ENCODE measurements around the gene PGA5. TPM values are rescaled to one million over a fixed set of nuclear protein-coding genes. Genes with fewer than 3 reads are reported as not detected.
"Not testable (repeated sequence)": the region's sequence is repeated elsewhere in the genome, so short reads cannot be mapped to it uniquely, and the experiment has no call there.

Gene PGA5
- total and polyA plus RNA-seq, 2 experiments from 2014 or later: 0.45 to 0.52 TPM

DNA sequence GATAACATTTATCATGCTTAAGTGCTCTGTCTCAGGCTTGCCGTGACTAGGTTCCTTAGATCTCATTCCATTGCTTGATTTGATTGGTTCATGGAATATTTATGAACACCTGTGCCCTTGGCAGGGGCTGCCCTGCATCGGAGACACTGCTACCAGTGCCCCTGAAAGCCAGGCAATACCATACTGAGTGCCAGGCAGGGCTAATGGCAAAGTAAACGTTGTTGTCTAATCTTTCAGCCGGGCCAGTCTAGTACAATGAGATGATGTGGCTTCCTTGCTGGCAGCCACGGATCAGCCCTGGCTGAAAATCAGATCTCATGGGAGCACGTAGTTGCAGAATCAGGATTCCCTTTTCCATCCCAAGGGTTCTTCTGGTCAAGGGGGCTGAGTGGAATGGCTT, 42.6 kb upstream of the PGA5 start:
- no peaks in the 10 kb centered on the region for H3K4me1 ChIP-seq (ENCODE audit: insufficient read depth)
- Mint-ChIP-seq H3K27ac (no peak overlapping the region), H3K27me3 (ENCODE audit: insufficient read depth, low read depth, poor library complexity) (peaks cover 11% of the 10 kb centered on the region), H3K36me3 (ENCODE audit: low read depth) (no peaks in the 10 kb centered on the region), H3K4me3 (no peak overlapping the region), H3K4me1 (peaks cover 8% of the 10 kb centered on the region), H3K9me3 (peaks cover 6% of the 10 kb centered on the region)
- H3K27me3 ChIP-seq (ENCODE audit: insufficient read depth): no peaks in the 10 kb centered on the region
- H3K4me3 ChIP-seq: no peak overlapping the region
- H3K36me3 ChIP-seq (ENCODE audit: insufficient read depth): no peaks in the 10 kb centered on the region
- no peak overlapping the region for H2AFZ ChIP-seq
- no peaks in the 10 kb centered on the region for H3F3A ChIP-seq (replicated peaks; ENCODE audit: low read depth)
- no peak for DNase-seq (ENCODE audit: low spot score)
- TF ChIP-seq ZNF331 (CRISPR knock-in tag; IDR thresholded peaks at IDR 0.05; ENCODE audit: low read depth) (no peak), NANOG (IDR thresholded peaks at IDR 0.05; ENCODE audit: borderline replicate concordance) (no peak), EZH2phosphoT487 (IDR thresholded peaks at IDR 0.05; ENCODE audit: unreplicated experiment) (no peak), CREB1 (CRISPR knock-in tag; IDR thresholded peaks at IDR 0.05; ENCODE audit: low read depth) (no peak), POLR2AphosphoS5 (IDR thresholded peaks at IDR 0.05; ENCODE audit: low read depth) (no peak), ZNF114 (CRISPR knock-in tag; IDR thresholded peaks at IDR 0.05) (no peak)
- H3K4me2 ChIP-seq: no peak overlapping the region
- no peaks in the 10 kb centered on the region for H4K20me1 ChIP-seq (replicated peaks; ENCODE audit: insufficient read depth)
- no peaks in the 10 kb centered on the region for H3K79me2 ChIP-seq (replicated peaks; ENCODE audit: insufficient read depth)
- no peaks in the 10 kb centered on the region for H3K9me2 ChIP-seq (ENCODE audit: insufficient read depth)
- H3K27ac ChIP-seq (ENCODE audit: low read depth): no peak overlapping the region
- no peak for ATAC-seq

- H3K9me3 Mint-ChIP-seq: peaks cover 6% of the 10 kb centered on the region
- Histone ChIP-seq H3K9me2 (ENCODE audit: insufficient read depth) (no peaks in the 10 kb centered on the region), H3K36me3 (ENCODE audit: insufficient read depth) (no peaks in the 10 kb centered on the region), H4K20me1 (replicated peaks; ENCODE audit: insufficient read depth) (no peaks in the 10 kb centered on the region), H3K4me1 (ENCODE audit: insufficient read depth) (no peaks in the 10 kb centered on the region), H3K4me2 (no peak overlapping the region), H3K27me3 (ENCODE audit: insufficient read depth) (no peaks in the 10 kb centered on the region), H3F3A (replicated peaks; ENCODE audit: low read depth) (no peaks in the 10 kb centered on the region), H3K27ac (ENCODE audit: low read depth) (no peak overlapping the region), H3K4me3 (no peak overlapping the region), H2AFZ (no peak overlapping the region), H3K79me2 (replicated peaks; ENCODE audit: insufficient read depth) (no peaks in the 10 kb centered on the region)
- ATAC-seq (no peak), DNase-seq (ENCODE audit: low spot score) (no peak)
- H3K27ac Mint-ChIP-seq: no peak overlapping the region
- H3K4me3 Mint-ChIP-seq: no peak overlapping the region
- H3K36me3 Mint-ChIP-seq (ENCODE audit: low read depth): no peaks in the 10 kb centered on the region
- H3K27me3 Mint-ChIP-seq (ENCODE audit: insufficient read depth, low read depth, poor library complexity): peaks cover 10% of the 10 kb centered on the region
- H3K4me1 Mint-ChIP-seq: peaks cover 8% of the 10 kb centered on the region
- TF ChIP-seq ZNF331 (CRISPR knock-in tag; IDR thresholded peaks at IDR 0.05; ENCODE audit: low read depth) (peak; percentile 91), STAT1 (IDR thresholded peaks at IDR 0.05; ENCODE audit: unreplicated experiment) (no peak)
Observed at GRCh38 chr11:61198948-61199523, 41.9 kb upstream of the PGA5 start.

DNA sequence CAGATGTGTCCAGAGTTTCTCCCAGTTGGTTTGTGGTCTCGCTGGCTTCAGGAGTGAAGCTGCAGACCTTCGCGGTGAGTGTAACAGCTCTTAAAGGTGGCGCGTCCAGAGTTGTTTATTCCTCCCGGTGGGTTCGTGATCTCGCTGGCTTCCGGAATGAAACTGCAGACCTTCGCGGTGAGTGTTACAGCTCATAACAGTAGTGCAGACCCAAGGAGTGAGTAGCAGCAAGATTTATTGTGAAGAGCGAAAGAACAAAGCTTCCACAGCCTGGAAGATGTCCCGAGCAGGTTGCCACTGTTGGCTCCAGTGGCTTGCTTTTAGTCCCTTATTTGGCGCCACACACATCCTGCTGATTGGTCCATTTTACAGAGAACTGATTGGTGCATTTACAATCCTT, 39.5 kb upstream of the PGA5 start:
- Histone ChIP-seq H3F3A (replicated peaks; ENCODE audit: low read depth) (no peaks in the 10 kb centered on the region), H3K27ac (ENCODE audit: low read depth) (no peak overlapping the region), H3K4me2 (no peak overlapping the region), H3K27me3 (ENCODE audit: insufficient read depth) (no peaks in the 10 kb centered on the region), H2AFZ (no peak overlapping the region), H3K36me3 (ENCODE audit: insufficient read depth) (no peaks in the 10 kb centered on the region), H4K20me1 (replicated peaks; ENCODE audit: insufficient read depth) (no peaks in the 10 kb centered on the region), H3K4me1 (ENCODE audit: insufficient read depth) (no peaks in the 10 kb centered on the region), H3K9me2 (ENCODE audit: insufficient read depth) (no peaks in the 10 kb centered on the region), H3K79me2 (replicated peaks; ENCODE audit: insufficient read depth) (no peaks in the 10 kb centered on the region), H3K4me3 (no peak overlapping the region)
- ATAC-seq (no peak), DNase-seq (ENCODE audit: low spot score) (no peak)
- H3K9me3 Mint-ChIP-seq: peaks cover 6% of the 10 kb centered on the region
- H3K4me3 Mint-ChIP-seq: no peak overlapping the region
- H3K36me3 Mint-ChIP-seq (ENCODE audit: low read depth): no peaks in the 10 kb centered on the region
- TF ChIP-seq ZNF114 (CRISPR knock-in tag; IDR thresholded peaks at IDR 0.05) (no peak), REST (IDR thresholded peaks at IDR 0.05; ENCODE audit: unreplicated experiment) (no peak), JUNB (IDR thresholded peaks at IDR 0.05; ENCODE audit: unreplicated experiment) (no peak), EZH2phosphoT487 (IDR thresholded peaks at IDR 0.05; ENCODE audit: unreplicated experiment) (no peak), CREB1 (CRISPR knock-in tag; IDR thresholded peaks at IDR 0.05; ENCODE audit: low read depth) (no peak), POLR2AphosphoS5 (IDR thresholded peaks at IDR 0.05; ENCODE audit: low read depth) (no peak)
- no peak overlapping the region for H3K27ac Mint-ChIP-seq
- H3K27me3 Mint-ChIP-seq (ENCODE audit: insufficient read depth, low read depth, poor library complexity): peaks cover 2% of the 10 kb centered on the region
- H3K4me1 Mint-ChIP-seq: peaks cover 8% of the 10 kb centered on the region

DNA sequence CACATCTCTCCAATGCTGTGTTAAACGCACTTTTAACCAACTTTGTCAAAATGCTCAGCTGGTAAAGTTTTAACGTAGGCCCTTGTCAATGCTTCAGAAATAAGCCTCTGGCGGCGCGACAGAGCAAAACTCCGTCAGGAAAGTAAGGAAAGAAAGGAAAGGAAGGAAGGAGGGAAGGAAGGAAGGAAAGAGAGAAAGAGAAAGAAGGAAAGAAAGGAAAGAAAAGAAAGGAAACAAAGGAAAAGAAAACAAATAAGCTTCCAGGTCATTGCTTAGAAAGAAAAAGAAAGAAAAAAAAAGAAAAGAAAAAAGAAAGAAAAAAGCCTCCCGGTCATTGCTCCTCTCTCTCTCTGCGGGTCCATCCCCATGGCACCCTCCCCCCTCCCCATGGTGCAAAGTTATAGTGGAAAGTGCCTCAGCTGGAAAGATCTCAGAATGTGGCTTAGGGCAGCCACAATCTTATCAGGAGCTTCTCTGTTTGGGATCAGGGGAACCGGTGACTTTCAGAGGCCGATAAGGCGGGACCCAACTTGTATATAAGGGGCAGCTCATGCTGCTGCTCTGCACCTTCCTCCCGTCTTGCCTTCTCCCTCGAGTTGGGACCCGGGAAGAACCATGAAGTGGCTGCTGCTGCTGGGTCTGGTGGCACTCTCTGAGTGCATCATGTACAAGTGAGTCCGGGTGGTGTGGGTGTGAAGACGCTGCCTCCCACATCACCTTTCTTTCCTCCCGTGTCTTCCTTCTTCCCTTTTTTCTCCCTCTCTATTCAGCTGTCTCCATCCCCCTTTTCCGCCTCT, 37.8 kb upstream of the PGA5 start, which contains the start of gene PGA3:
Gene PGA3 (plus strand): TSS at position 566 of the 797 bp plus-strand sequence. CDS start 50 bp downstream, at position 616.
- not testable (repeated sequence) for H3K4me3 Mint-ChIP-seq; H3K27ac ChIP-seq (ENCODE audit: low read depth); H3K4me2 ChIP-seq; H3K4me3 ChIP-seq; H3F3A ChIP-seq (replicated peaks; ENCODE audit: low read depth); H3K79me2 ChIP-seq (replicated peaks; ENCODE audit: insufficient read depth); H3K9me2 ChIP-seq (ENCODE audit: insufficient read depth); H3K9me3 Mint-ChIP-seq; H3K4me1 ChIP-seq (ENCODE audit: insufficient read depth); H3K36me3 ChIP-seq (ENCODE audit: insufficient read depth); DNase-seq (ENCODE audit: low spot score); H3K27me3 Mint-ChIP-seq (ENCODE audit: insufficient read depth, low read depth, poor library complexity); H3K36me3 Mint-ChIP-seq (ENCODE audit: low read depth); H4K20me1 ChIP-seq (replicated peaks; ENCODE audit: insufficient read depth); H3K27ac Mint-ChIP-seq; H3K27me3 ChIP-seq (ENCODE audit: insufficient read depth); H3K4me1 Mint-ChIP-seq
- ATAC-seq: peak; percentile 37
- 0 out of 2 replicates have a peak within 1 kb of the TSS, but pooled peaks have one; percentile 11 for H2AFZ ChIP-seq
